IMR-90 (cell line): Measurements from ENCODE around the gene ASPG.

Experiments
- BHLHE40 ChIP-seq: fragments of 150-350 bp; IDR thresholded peaks from 2 replicates; pipeline ENCODE4 v1.6.1; 2016; ENCODE audit warnings: mild to moderate bottlenecking, low read depth, low read length
- CEBPB ChIP-seq: IDR thresholded peaks from 2 replicates; pipeline ENCODE4 v1.6.1; 2012; ENCODE audit warnings: low read depth, low read length, improper control_type of control experiment
- CHD1 ChIP-seq: IDR thresholded peaks from 2 replicates; pipeline ENCODE4 v1.6.1; 2012; ENCODE audit warnings: low read depth, low read length, improper control_type of control experiment
- CTCF ChIP-seq: conservative IDR thresholded peaks from 2 replicates; pipeline ENCODE4 v1.5.1; 2012; ENCODE audit warnings: mild to moderate bottlenecking, low read depth, low read length, improper control_type of control experiment
- MAZ ChIP-seq: IDR thresholded peaks from 2 replicates; pipeline ENCODE4 v1.6.1; 2012; ENCODE audit warnings: low read depth, mild to moderate bottlenecking, low read length, improper control_type of control experiment, moderate library complexity, borderline replicate concordance
- MXI1 ChIP-seq: IDR thresholded peaks from 2 replicates; pipeline ENCODE4 v1.6.1; 2012; ENCODE audit warnings: low read depth, mild to moderate bottlenecking, low read length, moderate library complexity, borderline replicate concordance
- POLR2A ChIP-seq: IDR thresholded peaks from 2 replicates; pipeline ENCODE4 v1.6.1; 2012; ENCODE audit warnings: mild to moderate bottlenecking, low read depth, low read length
- RAD21 ChIP-seq: IDR thresholded peaks from 2 replicates; pipeline ENCODE4 v1.6.1; 2012; ENCODE audit warnings: low read length, improper control_type of control experiment
- RCOR1 ChIP-seq: IDR thresholded peaks from 2 replicates; pipeline ENCODE4 v1.6.1; 2012; ENCODE audit warnings: mild to moderate bottlenecking, low read length, improper control_type of control experiment; ENCODE audit not compliant: insufficient replicate concordance
- RFX5 ChIP-seq: IDR thresholded peaks from 2 replicates; pipeline ENCODE4 v1.8.0; 2012; ENCODE audit warnings: low read depth, mild to moderate bottlenecking, low read length, moderate library complexity
- SMC3 ChIP-seq: fragments of 150-350 bp; IDR thresholded peaks from 2 replicates; pipeline ENCODE4 v1.6.1; 2016; ENCODE audit warnings: low read depth, mild to moderate bottlenecking, antibody characterized with exemption, low read length, moderate library complexity
- TF ChIP-seq, protein P1 (sequence below): fragments of 150-350 bp; IDR thresholded peaks from 2 replicates; pipeline ENCODE4 v1.6.1; 2017; ENCODE audit warnings: mild to moderate bottlenecking, antibody characterized with exemption, low read length, low read depth

DNA sequence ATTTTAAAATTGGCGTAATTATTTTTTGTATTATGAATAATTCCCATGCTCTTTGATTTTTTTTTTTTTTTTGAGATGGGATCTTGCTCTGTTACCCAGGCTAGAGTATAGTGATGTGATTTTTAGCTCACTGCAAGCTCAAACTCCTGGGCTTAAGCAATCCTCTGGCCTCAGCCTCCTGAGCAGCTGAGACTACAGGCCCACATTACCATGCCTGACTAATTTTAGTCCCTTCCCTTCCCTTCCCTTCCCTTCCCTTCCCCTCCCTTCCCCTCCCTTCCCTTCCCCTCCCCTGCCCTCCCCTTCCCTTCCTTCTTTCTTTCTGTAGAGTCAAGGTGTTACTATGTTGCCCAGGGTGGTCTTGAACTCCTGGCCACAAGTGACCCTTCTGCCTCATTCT is 43.5 kb downstream of the ASPG start:
- TF ChIP-seq CTCF: no peak
- TF ChIP-seq, protein P1, sequence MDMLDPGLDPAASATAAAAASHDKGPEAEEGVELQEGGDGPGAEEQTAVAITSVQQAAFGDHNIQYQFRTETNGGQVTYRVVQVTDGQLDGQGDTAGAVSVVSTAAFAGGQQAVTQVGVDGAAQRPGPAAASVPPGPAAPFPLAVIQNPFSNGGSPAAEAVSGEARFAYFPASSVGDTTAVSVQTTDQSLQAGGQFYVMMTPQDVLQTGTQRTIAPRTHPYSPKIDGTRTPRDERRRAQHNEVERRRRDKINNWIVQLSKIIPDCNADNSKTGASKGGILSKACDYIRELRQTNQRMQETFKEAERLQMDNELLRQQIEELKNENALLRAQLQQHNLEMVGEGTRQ: no peak
- TF ChIP-seq POLR2A: no peak
- no peak for TF ChIP-seq SMC3
- TF ChIP-seq CEBPB: no peak
- no peak for TF ChIP-seq RFX5
- TF ChIP-seq BHLHE40: no peak
- TF ChIP-seq RAD21: no peak
- TF ChIP-seq MXI1: no peak
- TF ChIP-seq CHD1: no peak
- no peak for TF ChIP-seq RCOR1
- no peak for TF ChIP-seq MAZ
